NCI-H69 (cell line): ENCODE results near the gene CORO7.
A peak's percentile ranks its signal among the peaks of the same experiment; 100 is the strongest.

ENCODE experiments used
- DNase-seq: peaks from one replicate; lab custom pipeline; 2025; lab: John Stamatoyannopoulos, UW

CORO7 gene

DNA sequence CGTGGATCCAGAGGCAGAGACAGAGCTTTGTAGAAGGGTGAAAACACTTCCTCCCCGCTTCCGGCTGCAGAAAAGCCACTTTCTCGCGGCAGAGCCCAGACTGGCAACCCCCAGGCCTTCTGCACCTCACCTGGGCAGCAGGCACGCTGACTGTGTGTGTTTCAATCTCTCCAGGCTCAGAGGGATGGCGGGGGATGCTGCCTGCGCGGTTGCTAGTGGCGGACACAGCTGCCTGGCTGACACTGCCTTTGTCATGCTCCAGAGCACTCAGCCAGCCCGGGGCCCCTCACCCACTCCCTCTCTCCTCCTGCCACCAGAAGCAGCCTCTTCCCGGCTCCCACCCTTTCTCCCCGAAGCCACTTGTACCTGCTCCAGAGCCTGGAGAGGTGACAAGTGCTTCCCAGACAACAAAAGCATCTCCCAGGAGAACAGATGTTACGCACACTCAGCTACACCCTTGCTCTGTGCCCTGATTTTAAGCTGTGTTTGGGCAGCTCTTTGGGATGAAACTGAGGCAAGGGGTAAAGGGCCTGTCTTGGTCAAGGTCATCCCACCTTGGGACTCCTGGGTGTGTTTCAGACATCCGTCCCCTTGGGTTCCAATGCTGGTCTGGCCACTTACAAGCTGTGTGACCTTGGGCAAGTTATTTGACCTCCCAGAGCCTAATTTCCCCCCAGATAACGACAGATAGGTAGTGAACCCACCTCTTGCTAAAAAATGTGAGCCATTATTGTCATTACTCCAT, 109.8 kb downstream of the CORO7 start:
- peak; percentile 42 for DNase-seq
